Measurements from ENCODE around the gene ELMO1.

DNA sequence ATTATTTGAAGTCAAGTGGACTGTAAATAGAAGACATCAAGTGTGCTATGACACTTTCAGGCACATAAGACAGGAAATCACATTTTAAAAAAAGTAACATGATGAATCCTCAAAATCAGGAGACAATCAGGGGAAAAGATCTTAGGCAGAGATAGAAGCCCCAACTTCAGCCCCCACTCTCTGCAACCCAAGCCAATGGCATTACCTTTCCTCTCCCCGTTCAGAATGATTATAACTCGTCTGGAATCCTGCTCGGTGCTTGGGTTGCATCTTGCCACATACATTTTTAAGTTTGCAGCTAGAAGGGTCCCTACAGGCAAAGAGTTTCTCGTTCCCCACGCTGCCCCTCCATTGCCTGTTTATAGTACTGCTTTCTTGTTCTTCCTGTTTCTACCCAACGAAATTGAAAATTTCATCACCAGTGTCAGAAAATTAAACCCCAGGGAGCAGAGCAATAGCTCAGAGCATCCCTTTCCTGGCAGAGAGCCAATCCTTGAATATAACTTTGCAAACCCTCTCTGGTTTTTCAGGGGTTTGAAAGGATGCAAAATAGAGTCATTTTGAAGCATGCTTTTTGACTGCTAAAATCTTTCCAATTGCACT, 463.9 kb downstream of the ELMO1 start:
- TF ChIP-seq, protein P1, sequence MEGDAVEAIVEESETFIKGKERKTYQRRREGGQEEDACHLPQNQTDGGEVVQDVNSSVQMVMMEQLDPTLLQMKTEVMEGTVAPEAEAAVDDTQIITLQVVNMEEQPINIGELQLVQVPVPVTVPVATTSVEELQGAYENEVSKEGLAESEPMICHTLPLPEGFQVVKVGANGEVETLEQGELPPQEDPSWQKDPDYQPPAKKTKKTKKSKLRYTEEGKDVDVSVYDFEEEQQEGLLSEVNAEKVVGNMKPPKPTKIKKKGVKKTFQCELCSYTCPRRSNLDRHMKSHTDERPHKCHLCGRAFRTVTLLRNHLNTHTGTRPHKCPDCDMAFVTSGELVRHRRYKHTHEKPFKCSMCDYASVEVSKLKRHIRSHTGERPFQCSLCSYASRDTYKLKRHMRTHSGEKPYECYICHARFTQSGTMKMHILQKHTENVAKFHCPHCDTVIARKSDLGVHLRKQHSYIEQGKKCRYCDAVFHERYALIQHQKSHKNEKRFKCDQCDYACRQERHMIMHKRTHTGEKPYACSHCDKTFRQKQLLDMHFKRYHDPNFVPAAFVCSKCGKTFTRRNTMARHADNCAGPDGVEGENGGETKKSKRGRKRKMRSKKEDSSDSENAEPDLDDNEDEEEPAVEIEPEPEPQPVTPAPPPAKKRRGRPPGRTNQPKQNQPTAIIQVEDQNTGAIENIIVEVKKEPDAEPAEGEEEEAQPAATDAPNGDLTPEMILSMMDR (IDR thresholded peaks at IDR 0.05; ENCODE audit: poor library complexity), result no peak
- TF ChIP-seq EZH2 (IDR thresholded peaks at IDR 0.05; ENCODE audit: borderline replicate concordance) (no peak), EZH2phosphoT487 (IDR thresholded peaks at IDR 0.05; ENCODE audit: low read depth, severe bottlenecking, unreplicated experiment) (no peak)

Measured in hepatocyte (in vitro differentiated cells).